ENCODE measurements around the gene ZC3H15. TPM values are rescaled to one million over a fixed set of nuclear protein-coding genes. Genes with fewer than 3 reads are reported as not detected.

Gene ZC3H15
- total and polyA plus RNA-seq, 2 of the 8 experiments (the other 6 are each of a cell fraction or from before 2014, with no cell fraction given), result 32.0 to 80.8 TPM

DNA sequence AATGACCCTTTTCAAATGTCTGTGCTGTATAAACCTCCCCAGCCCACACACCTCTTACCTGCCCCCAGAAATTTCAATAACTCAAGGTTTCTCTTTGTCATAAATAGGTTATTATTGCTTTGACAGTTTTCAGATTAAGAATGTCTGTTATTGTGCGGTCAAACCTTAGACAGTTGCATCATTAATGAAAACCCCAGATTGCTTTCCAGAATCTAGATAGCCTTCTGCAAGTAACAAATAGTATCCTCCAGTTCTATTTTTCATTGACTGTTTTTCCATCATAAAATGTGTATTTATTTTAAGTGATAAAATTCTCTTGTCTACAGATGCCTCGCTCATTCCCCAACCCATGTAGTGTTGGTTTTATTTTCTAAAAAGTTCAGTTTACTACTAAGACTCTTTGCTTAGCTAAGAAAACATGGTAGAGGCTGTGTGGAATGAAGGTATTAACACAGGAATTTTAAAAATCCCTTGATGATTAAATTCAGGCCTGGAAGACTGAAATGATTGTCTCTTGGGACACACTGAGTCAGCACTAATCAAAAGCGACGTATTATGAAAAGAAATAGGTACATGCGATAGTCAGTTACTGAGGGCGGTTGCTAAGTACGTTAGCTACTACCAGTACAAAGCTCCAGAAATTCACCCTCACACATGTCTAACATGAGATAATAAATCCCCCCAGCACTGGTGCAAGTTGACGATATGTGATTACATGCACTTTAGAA lies 65.4 kb downstream of the ZC3H15 start:
- Histone ChIP-seq H3K4me1 (replicated peaks in 1 of 4; ENCODE audit: control insufficient read depth in 3 of 4, insufficient read depth in 4 of 4, low read length in 3 of 4) (peaks cover 0 to under 1% (median 0%) of the 10 kb centered on the region in 4 experiments; a peak in 2 of 7 replicates), H3K9ac (replicated peaks in 1 of 4; ENCODE audit: extremely low read depth in 1 of 4, low read depth in 3 of 4, low read length in 3 of 4) (no peak overlapping the region), H4K5ac (ENCODE audit: insufficient read length, low read depth, low read length) (no peak overlapping the region), H2BK20ac (ENCODE audit: low read length) (no peak overlapping the region), H4K8ac (ENCODE audit: extremely low read depth, insufficient read depth, low read length) (no peak overlapping the region), H3K27me3 (replicated peaks in 1 of 4; ENCODE audit: control insufficient read depth in 3 of 4, extremely low read depth in 1 of 4, insufficient read depth in 3 of 4, low read length in 3 of 4) (no peaks in the 10 kb centered on the region), H2AK5ac (ENCODE audit: low read depth, low read length) (no peak overlapping the region), H2BK120ac (replicated peaks; ENCODE audit: low read depth, low read length) (no peak overlapping the region), H3K23ac (ENCODE audit: insufficient read length) (no peak overlapping the region), H2AFZ (ENCODE audit: low read length) (no peak overlapping the region), H3K4me2 (ENCODE audit: insufficient read depth in 1 of 2, low read depth in 2 of 2, low read length in 2 of 2) (no peak overlapping the region), H2BK5ac (ENCODE audit: low read depth, low read length) (no peak overlapping the region), H3K79me2 (ENCODE audit: control insufficient read depth in 1 of 2, insufficient read depth in 2 of 2, low read length in 2 of 2) (no peaks in the 10 kb centered on the region), H4K20me1 (replicated peaks in 1 of 2; ENCODE audit: control insufficient read depth in 1 of 2, insufficient read depth in 2 of 2, low read length in 2 of 2) (no peaks in the 10 kb centered on the region), H3K56ac (replicated peaks; ENCODE audit: insufficient read length, low read depth, low read length) (no peak overlapping the region), H3K23me2 (ENCODE audit: low read depth, low read length) (no peaks in the 10 kb centered on the region; the same call in 1 of the 2 replicates), H3K79me1 (ENCODE audit: low read depth, low read length) (no peaks in the 10 kb centered on the region), H3K36me3 (ENCODE audit: control insufficient read depth in 2 of 4, insufficient read depth in 4 of 4, low read length in 3 of 4) (no peaks in the 10 kb centered on the region; a peak in 1 of 8 replicates), H2BK12ac (ENCODE audit: low read depth, low read length) (no peak overlapping the region), H3K4me3 (ENCODE audit: extremely low read depth in 1 of 4, insufficient read depth in 2 of 4, low read depth in 3 of 4, low read length in 4 of 4) (no peak overlapping the region), H3K14ac (ENCODE audit: insufficient read length) (no peak overlapping the region), H3K9me3 (ENCODE audit: insufficient read depth in 2 of 2, low read depth in 1 of 2, low read length in 1 of 2) (no peaks in the 10 kb centered on the region), H3K18ac (ENCODE audit: extremely low read depth, low read length) (no peak overlapping the region), H3K27ac (ENCODE audit: low read depth, low read length) (no peak overlapping the region), H3K4ac (replicated peaks; ENCODE audit: insufficient read length, low read depth, low read length) (no peak overlapping the region), H2BK15ac (ENCODE audit: low read length) (no peak overlapping the region), H4K91ac (replicated peaks; ENCODE audit: insufficient read length, low read length) (no peak overlapping the region)
- CTCF ChIA-PET (ENCODE audit: partially characterized antibody), result interaction anchor here (0.6 to 1.9 kb wide), 5 partner anchors 11 to 636 kb away, joined by 3 to 8 read pairs (median 3); no protein-coding TSS in a partner anchor
- 78% methylated on average over 8 of the region's 8 CpGs; no CpG with 5 or more reads in 1 of the 2 experiments for WGBS, 2 experiments (ENCODE audit: extremely low coverage in 1 of 2, insufficient coverage in 1 of 2, insufficient read length in 1 of 2, insufficient replicate concordance in 2 of 2, low coverage in 1 of 2, low lambda C conversion rate in 2 of 2, missing lambda C conversion rate in 1 of 2)
- no peak for DNase-seq (ENCODE audit: low read depth in 1 of 2, low spot score in 2 of 2)
- POLR2A ChIA-PET (ENCODE audit: partially characterized antibody), result interaction anchor here (1.0 kb wide), 1 partner anchor 10 kb away, joined by 3 read pairs; no protein-coding TSS in a partner anchor
- no peak for FAIRE-seq
- TF ChIP-seq EGR1 (IDR thresholded peaks at IDR 0.05; ENCODE audit: borderline replicate concordance, low read depth, low read length) (no peak), JUND (IDR thresholded peaks at IDR 0.05; ENCODE audit: low read length) (no peak), RAD21 (IDR thresholded peaks at IDR 0.05 in 1 of 2, conservative IDR thresholded peaks at IDR 0.05 in 1 of 2; ENCODE audit: low read depth in 2 of 2, low read length in 2 of 2) (no peak)

All from H1 (cell line).